ENCODE results near the gene CC2D2A. TPM values are rescaled to one million over a fixed set of nuclear protein-coding genes. Genes with fewer than 3 reads are reported as not detected.

CC2D2A gene
- total and polyA plus RNA-seq, 7 donors: 1.6 to 4.7 (median 2.1) TPM

GRCh38 chr4:15457406-15458201, 12.1 kb upstream of the CC2D2A start:
- Histone ChIP-seq H3K27ac (no peak overlapping the region), H3K9me3 (no peaks in the 10 kb centered on the region), H3K4me3 (no peak overlapping the region), H3K4me1 (peaks cover 3% of the 10 kb centered on the region), H3K27me3 (ENCODE audit: insufficient read depth in 3 of 3, low read length in 2 of 3) (no peaks in the 10 kb centered on the region), H3K36me3 (ENCODE audit: insufficient read depth in 1 of 2, low read depth in 1 of 2) (no peaks in the 10 kb centered on the region)
- WGBS, 3 donors: 34 to 38% (median 37%) methylated on average over 7 of the region's 7 CpGs
- peak; percentile 78 for TF ChIP-seq CTCF (IDR thresholded peaks at IDR 0.05)
- peak in 3 of 4 donors; percentile 64 to 75 (median 67) for ATAC-seq
- DNase-seq: no peak
- intact Hi-C loops (cut with DNase I): loop anchor here (2.0 to 10.0 kb wide), 3 partner anchors 219 to 1803 kb away; no protein-coding TSS in a partner anchor

GRCh38 chr4:15458616-15459015, 11.1 kb upstream of the CC2D2A start:
- Histone ChIP-seq H3K9me3 (no peaks in the 10 kb centered on the region), H3K27ac (no peak overlapping the region), H3K4me1 (peaks cover 3% of the 10 kb centered on the region), H3K4me3 (no peak overlapping the region), H3K36me3 (ENCODE audit: insufficient read depth in 1 of 2, low read depth in 1 of 2) (no peaks in the 10 kb centered on the region), H3K27me3 (ENCODE audit: insufficient read depth in 3 of 3, low read length in 2 of 3) (no peaks in the 10 kb centered on the region)
- ATAC-seq: no peak
- DNase-seq: no peak
- TF ChIP-seq CTCF (IDR thresholded peaks at IDR 0.05): no peak
- intact Hi-C loops (cut with DNase I): loop anchor here (10.0 kb wide), 2 partner anchors 224 to 1804 kb away; no protein-coding TSS in a partner anchor
- 38 to 52% (median 46%) methylated on average over 2 of the region's 2 CpGs for WGBS, 3 donors

- no peak overlapping the region for H3K4me3 ChIP-seq
- intact Hi-C loops (cut with DNase I): loop anchor here (10.0 kb wide), 2 partner anchors 225 to 1805 kb away; no protein-coding TSS in a partner anchor
Observed at GRCh38 chr4:15459706-15460105, 10.0 kb upstream of the CC2D2A start.

GRCh38 chr4:15466596-15466995, 3.1 kb upstream of the CC2D2A start:
- Histone ChIP-seq H3K4me3 (no peak overlapping the region), H3K9me3 (no peaks in the 10 kb centered on the region), H3K36me3 (ENCODE audit: insufficient read depth in 1 of 2, low read depth in 1 of 2) (no peaks in the 10 kb centered on the region), H3K27me3 (ENCODE audit: insufficient read depth in 3 of 3, low read length in 2 of 3) (no peaks in the 10 kb centered on the region), H3K27ac (no peak overlapping the region), H3K4me1 (peaks cover 9% of the 10 kb centered on the region)
- ATAC-seq (peak in 3 of 4 donors; percentile 64 to 82 (median 71)), DNase-seq (no peak)
- WGBS, 3 donors: 11 to 38% (median 35%) methylated on average over 1 of the region's 1 CpG
- TF ChIP-seq CTCF (IDR thresholded peaks at IDR 0.05): no peak
- intact Hi-C loops (cut with DNase I): no loop called here

More at GRCh38 chr4:15459706-15460105, 10.0 kb upstream of the CC2D2A start:
- H3K27me3 ChIP-seq (ENCODE audit: insufficient read depth in 3 of 3, low read length in 2 of 3): no peaks in the 10 kb centered on the region
- H3K27ac ChIP-seq: no peak overlapping the region
- no peak for TF ChIP-seq CTCF (IDR thresholded peaks at IDR 0.05)
- ATAC-seq (no peak), DNase-seq (no peak)
- H3K9me3 ChIP-seq: no peaks in the 10 kb centered on the region
- H3K36me3 ChIP-seq (ENCODE audit: insufficient read depth in 1 of 2, low read depth in 1 of 2): no peaks in the 10 kb centered on the region
- peaks cover 3% of the 10 kb centered on the region for H3K4me1 ChIP-seq

Measured in psoas muscle (tissue), 8 donors.